ENCODE measurements around the gene MAN1C1.

- TF ChIP-seq, protein P1, sequence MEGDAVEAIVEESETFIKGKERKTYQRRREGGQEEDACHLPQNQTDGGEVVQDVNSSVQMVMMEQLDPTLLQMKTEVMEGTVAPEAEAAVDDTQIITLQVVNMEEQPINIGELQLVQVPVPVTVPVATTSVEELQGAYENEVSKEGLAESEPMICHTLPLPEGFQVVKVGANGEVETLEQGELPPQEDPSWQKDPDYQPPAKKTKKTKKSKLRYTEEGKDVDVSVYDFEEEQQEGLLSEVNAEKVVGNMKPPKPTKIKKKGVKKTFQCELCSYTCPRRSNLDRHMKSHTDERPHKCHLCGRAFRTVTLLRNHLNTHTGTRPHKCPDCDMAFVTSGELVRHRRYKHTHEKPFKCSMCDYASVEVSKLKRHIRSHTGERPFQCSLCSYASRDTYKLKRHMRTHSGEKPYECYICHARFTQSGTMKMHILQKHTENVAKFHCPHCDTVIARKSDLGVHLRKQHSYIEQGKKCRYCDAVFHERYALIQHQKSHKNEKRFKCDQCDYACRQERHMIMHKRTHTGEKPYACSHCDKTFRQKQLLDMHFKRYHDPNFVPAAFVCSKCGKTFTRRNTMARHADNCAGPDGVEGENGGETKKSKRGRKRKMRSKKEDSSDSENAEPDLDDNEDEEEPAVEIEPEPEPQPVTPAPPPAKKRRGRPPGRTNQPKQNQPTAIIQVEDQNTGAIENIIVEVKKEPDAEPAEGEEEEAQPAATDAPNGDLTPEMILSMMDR (IDR thresholded peaks at IDR 0.05): no peak
- no peak for TF ChIP-seq POLR2A (IDR thresholded peaks at IDR 0.05)
Observed at GRCh38 chr1:25725482-25725881, 108.9 kb downstream of the MAN1C1 start.
